GM12891 (cell line): ENCODE data around the gene MRPL38.

Experiments used
- PAX5 ChIP-seq: IDR thresholded peaks from 2 replicates; pipeline ENCODE4 v1.6.1; 2011; ENCODE audit warnings: low read length, moderate library complexity, mild to moderate bottlenecking; ENCODE audit not compliant: insufficient read depth, severe bottlenecking
- POLR2A ChIP-seq: IDR thresholded peaks from 2 replicates; pipeline ENCODE4 v1.6.1; 2011; ENCODE audit warnings: low read depth, low read length, control low read depth
- POLR2AphosphoS5 ChIP-seq: IDR thresholded peaks from 2 replicates; pipeline ENCODE4 v1.6.1; 2011; ENCODE audit warnings: low read depth, low read length, control low read depth
- POU2F2 ChIP-seq: IDR thresholded peaks from 2 replicates; pipeline ENCODE4 v1.6.1; 2011; ENCODE audit warnings: low read depth, mild to moderate bottlenecking, control low read depth, low read length, moderate library complexity
- SPI1 ChIP-seq: IDR thresholded peaks from 2 replicates; pipeline ENCODE4 v1.6.1; 2011; ENCODE audit warnings: low read depth, low read length, control low read depth
- TAF1 ChIP-seq: IDR thresholded peaks from 2 replicates; pipeline ENCODE4 v1.6.1; 2011; ENCODE audit warnings: low read depth, low read length, control low read depth

- TF ChIP-seq POLR2A (no peak), POLR2AphosphoS5 (no peak), TAF1 (no peak), PAX5 (no peak), POU2F2 (no peak), SPI1 (no peak)
Measured at GRCh38 chr17:75885431-75885830, 19.3 kb downstream of the MRPL38 start.
